Measurements from ENCODE around the gene LRCH1.

GRCh38 chr13:46520166-46520565 is 32.8 kb upstream of the LRCH1 start:
- no peak for TF ChIP-seq BHLHE40 (IDR thresholded peaks at IDR 0.05; ENCODE audit: low read depth, low read length)
- TF ChIP-seq USF2 (IDR thresholded peaks at IDR 0.05; ENCODE audit: low read depth, low read length): no peak
- TF ChIP-seq CTCF (conservative IDR thresholded peaks at IDR 0.05; ENCODE audit: low read depth, low read length): no peak
- no peak for TF ChIP-seq CEBPB (IDR thresholded peaks at IDR 0.05; ENCODE audit: low read depth, low read length)
- no peak for TF ChIP-seq RAD21 (IDR thresholded peaks at IDR 0.05; ENCODE audit: low read length)
- TF ChIP-seq SMC3 (IDR thresholded peaks at IDR 0.05; ENCODE audit: low read depth, low read length): no peak
- no peak for TF ChIP-seq CHD1 (IDR thresholded peaks at IDR 0.05; ENCODE audit: low read depth, low read length)
- TF ChIP-seq RFX5 (IDR thresholded peaks at IDR 0.05; ENCODE audit: low read depth, low read length): no peak
- TF ChIP-seq POLR2A (IDR thresholded peaks at IDR 0.05; ENCODE audit: low read depth, low read length): no peak
- no peak for TF ChIP-seq MXI1 (IDR thresholded peaks at IDR 0.05; ENCODE audit: borderline replicate concordance, low read depth, low read length)
